Left lung (tissue), 10 donors: Measurements from ENCODE around the gene CFAP52. TPM values are rescaled to one million over a fixed set of nuclear protein-coding genes. Genes with fewer than 3 reads are reported as not detected.
A peak's percentile ranks its signal among the peaks of the same experiment; 100 is the strongest.

Source experiments
- ATAC-seq: fragments of 200-7000 bp; cut with Tn5 transposase; one replicate; pipeline ENCODE4 v1.9.1; 2020; ENCODE audit warnings: moderate library complexity
- DNase-seq, 4 donors: peaks; one replicate each; pipeline ENCODE4 v3.0.0-alpha.2; 2013 to 2020
- H3K27ac ChIP-seq, 2 donors: fragments of 200-600 bp; sonication (generic) in 1 of 2; one replicate each; pipeline versions ENCODE4 v1.5.0 to v1.8.0; 2020 to 2021
- H3K27me3 ChIP-seq, 2 donors: fragments of 200-600 bp; sonication (generic) in 1 of 2; one replicate each; pipeline versions ENCODE4 v1.5.0 to v1.8.0; 2020 to 2021
- H3K36me3 ChIP-seq, 2 donors: fragments of 200-600 bp; sonication (generic) in 1 of 2; one replicate each; pipeline versions ENCODE4 v1.5.0 to v1.8.0; 2020 to 2021
- H3K4me1 ChIP-seq, 2 donors: fragments of 200-600 bp; one replicate each; pipeline ENCODE4 v1.8.0; 2021
- H3K4me3 ChIP-seq, 2 donors: fragments of 200-600 bp; sonication (generic) in 1 of 2; one replicate each; pipeline versions ENCODE4 v1.5.0 to v1.8.0; 2020 to 2021; ENCODE audit warnings: mild to moderate bottlenecking in 1 of 2
- H3K9me3 ChIP-seq, 2 donors: fragments of 200-600 bp; sonication (generic) in 1 of 2; one replicate each; pipeline versions ENCODE4 v1.5.0 to v1.8.0; 2020 to 2021
- intact Hi-C, 2 donors: fragments of 100-400 bp; cut with DNase I; formaldehyde crosslinking; loops; one replicate each; pipeline versions ENCODE4 v1.11.2 to v1.14.2; 2022
- polyA plus RNA-seq, 6 donors: library from polyadenylated mRNA; unstranded; fragments of 120-200 nt; gene quantifications; one replicate each; pipeline ENCODE4 v1.2.1, GENCODE V29; 2013; ENCODE audit not compliant: insufficient read length in 6 of 6
- total RNA-seq, 2 donors: library from RNA; stranded (reverse); fragmentation: NEBNext Ultra II Directional; extraction: Animal tissue kit (Norgen Biotek cat#: 25700); gene quantifications; one replicate each; pipeline ENCODE4 v1.2.1, GENCODE V29; 2021
- TF ChIP-seq, protein P1 (sequence below), 2 donors: fragments of 200-600 bp; sonication (generic) in 1 of 2; IDR thresholded peaks; one replicate each; pipeline versions ENCODE4 v1.5.0 to v1.8.0; 2021; ENCODE audit warnings: antibody characterized with exemption in 2 of 2
- donor health status: DM: no; HTN: yes; CAD: no.
- donor health status: DM: no; HTN: no; CAD: no.

CFAP52 gene
- total and polyA plus RNA-seq, 8 donors, result 1.6 to 10.8 (median 5.3) TPM; not detected in 1

DNA sequence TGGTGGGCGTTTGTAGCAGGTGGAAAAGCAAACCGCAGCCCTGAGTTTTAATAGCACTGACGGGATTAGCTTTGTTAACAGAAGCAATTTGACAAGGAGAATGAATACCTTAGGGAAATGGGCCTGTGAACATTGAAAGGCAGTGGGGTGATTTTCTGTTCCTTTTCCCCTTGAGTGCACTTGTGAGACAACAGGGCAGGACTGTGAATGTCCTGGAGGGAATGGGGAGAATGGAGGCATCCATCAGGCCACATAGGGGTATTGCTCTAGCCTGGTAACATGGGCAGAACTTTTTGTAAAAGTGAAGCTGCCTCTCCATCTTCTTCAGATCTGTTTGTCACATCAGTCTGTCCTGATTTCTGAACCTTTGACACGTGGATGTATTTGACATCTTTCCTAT is 95.1 kb downstream of the CFAP52 start:
- Histone ChIP-seq H3K27ac (no peak overlapping the region), H3K27me3 (no peaks in the 10 kb centered on the region), H3K36me3 (no peaks in the 10 kb centered on the region), H3K4me1 (no peaks in the 10 kb centered on the region), H3K9me3 (no peaks in the 10 kb centered on the region), H3K4me3 (no peak overlapping the region)
- no peak for DNase-seq
- TF ChIP-seq, protein P1, sequence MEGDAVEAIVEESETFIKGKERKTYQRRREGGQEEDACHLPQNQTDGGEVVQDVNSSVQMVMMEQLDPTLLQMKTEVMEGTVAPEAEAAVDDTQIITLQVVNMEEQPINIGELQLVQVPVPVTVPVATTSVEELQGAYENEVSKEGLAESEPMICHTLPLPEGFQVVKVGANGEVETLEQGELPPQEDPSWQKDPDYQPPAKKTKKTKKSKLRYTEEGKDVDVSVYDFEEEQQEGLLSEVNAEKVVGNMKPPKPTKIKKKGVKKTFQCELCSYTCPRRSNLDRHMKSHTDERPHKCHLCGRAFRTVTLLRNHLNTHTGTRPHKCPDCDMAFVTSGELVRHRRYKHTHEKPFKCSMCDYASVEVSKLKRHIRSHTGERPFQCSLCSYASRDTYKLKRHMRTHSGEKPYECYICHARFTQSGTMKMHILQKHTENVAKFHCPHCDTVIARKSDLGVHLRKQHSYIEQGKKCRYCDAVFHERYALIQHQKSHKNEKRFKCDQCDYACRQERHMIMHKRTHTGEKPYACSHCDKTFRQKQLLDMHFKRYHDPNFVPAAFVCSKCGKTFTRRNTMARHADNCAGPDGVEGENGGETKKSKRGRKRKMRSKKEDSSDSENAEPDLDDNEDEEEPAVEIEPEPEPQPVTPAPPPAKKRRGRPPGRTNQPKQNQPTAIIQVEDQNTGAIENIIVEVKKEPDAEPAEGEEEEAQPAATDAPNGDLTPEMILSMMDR (IDR thresholded peaks at IDR 0.05), result no peak
- no peak for ATAC-seq
- intact Hi-C loops, result no loop called here

DNA sequence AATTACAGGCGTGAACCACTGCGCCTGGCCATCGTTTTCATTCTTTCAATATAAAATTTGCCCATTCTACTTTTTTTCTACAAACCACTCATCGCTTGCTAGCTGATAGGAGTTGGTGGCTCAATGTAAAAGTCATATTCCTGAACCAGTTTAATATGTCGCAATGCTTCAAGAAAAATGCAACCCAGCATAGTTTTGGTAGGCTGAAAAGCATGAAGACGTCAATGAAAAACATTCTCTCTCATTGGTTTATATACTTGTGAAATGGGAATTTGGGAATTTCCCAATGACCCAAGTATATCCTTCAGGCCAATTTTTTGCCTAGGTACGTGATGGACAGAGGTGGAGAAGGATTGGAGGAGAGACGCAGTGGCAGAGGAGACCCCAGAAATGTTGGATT is 95.8 kb downstream of the CFAP52 start:
- no peak overlapping the region for H3K4me3 ChIP-seq
- H3K36me3 ChIP-seq, result no peaks in the 10 kb centered on the region
- ATAC-seq (no peak), DNase-seq (no peak)
- intact Hi-C loops, result no loop called here
- no peak overlapping the region for H3K27ac ChIP-seq
- no peaks in the 10 kb centered on the region for H3K4me1 ChIP-seq
- TF ChIP-seq, protein P1 (IDR thresholded peaks at IDR 0.05), result no peak
- no peaks in the 10 kb centered on the region for H3K27me3 ChIP-seq
- H3K9me3 ChIP-seq, result no peaks in the 10 kb centered on the region

DNA sequence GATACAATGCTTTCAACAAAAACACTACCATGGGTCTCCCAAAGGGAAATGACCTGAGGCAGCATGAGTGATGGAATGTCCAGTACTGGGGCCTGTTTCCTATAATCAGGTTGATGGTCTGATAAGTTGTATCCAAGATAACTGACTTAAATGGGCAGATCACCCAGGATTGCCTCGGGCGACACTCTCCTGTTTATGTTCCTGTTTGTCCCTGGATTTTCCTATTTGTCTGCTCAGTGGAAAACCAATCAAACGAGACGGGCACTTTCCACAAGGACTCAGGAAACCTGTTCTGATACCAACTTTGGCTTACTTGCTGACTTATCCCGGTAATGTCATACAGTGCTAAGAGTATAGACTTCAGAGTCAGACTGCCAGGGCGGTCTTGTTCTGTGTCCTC is 96.2 kb downstream of the CFAP52 start:
- H3K27ac ChIP-seq, result no peak overlapping the region
- H3K4me1 ChIP-seq, result no peaks in the 10 kb centered on the region
- H3K9me3 ChIP-seq, result no peaks in the 10 kb centered on the region
- no peaks in the 10 kb centered on the region for H3K27me3 ChIP-seq
- intact Hi-C loops, result no loop called here
- no peak for ATAC-seq
- H3K36me3 ChIP-seq, result no peaks in the 10 kb centered on the region
- TF ChIP-seq, protein P1 (IDR thresholded peaks at IDR 0.05), result no peak
- no peak overlapping the region for H3K4me3 ChIP-seq
- DNase-seq, result no peak

DNA sequence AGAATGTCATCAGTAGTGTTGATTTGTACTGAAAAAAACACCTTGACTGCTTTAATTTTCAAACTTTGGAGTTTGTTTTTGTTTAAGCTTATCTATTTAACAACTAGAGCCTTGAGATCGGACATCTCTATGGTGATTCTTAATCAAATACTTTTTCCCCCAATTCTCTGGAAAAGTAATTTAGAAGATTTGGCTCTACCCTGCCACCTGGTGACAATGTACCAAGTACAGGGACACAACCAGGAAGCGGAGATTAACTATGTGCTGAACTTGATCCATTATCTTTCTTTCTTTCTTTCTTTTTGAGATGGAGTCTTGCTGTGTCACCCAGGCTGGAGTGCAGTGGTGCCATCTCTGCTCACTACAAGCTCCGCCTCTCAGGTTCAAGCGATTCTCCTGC is 99.6 kb downstream of the CFAP52 start:
- peak in 1 of 4 donors; percentile 10 for DNase-seq
- Histone ChIP-seq H3K27me3 (no peaks in the 10 kb centered on the region), H3K4me3 (no peak overlapping the region), H3K27ac (no peak overlapping the region), H3K9me3 (peaks cover 0 to 12% of the 10 kb centered on the region in 2 donors), H3K4me1 (no peaks in the 10 kb centered on the region), H3K36me3 (no peaks in the 10 kb centered on the region)
- TF ChIP-seq, protein P1 (IDR thresholded peaks at IDR 0.05), result no peak
- intact Hi-C loops, result no loop called here
- peak; percentile 40 for ATAC-seq

DNA sequence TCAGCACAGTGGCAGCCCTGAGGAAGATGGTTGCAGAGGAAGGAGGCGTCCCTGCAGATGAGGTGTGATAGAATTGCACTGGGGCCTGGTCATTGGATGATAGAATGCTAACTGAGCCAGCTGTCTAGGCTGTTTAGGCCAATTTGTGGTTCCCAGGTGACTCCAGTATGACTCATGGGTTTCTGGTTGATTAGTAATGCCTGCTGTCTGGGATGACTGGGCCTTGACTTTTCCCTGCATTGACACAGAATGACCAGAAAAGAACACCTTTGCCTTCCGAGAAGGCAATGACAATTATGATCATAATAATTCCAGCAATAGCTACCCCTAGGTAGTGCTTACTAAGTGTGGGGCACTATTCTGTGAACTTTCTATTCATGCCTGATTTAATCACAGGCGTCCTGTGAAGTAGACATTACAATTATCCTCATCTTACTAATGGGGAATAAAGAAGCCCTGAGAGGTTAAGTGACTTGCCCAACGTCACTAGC is 100.4 kb downstream of the CFAP52 start:
- TF ChIP-seq, protein P1 (IDR thresholded peaks at IDR 0.05), result no peak
- Histone ChIP-seq H3K27ac (no peak overlapping the region), H3K36me3 (no peaks in the 10 kb centered on the region), H3K9me3 (peaks cover 0 to 12% of the 10 kb centered on the region in 2 donors), H3K4me3 (no peak overlapping the region), H3K27me3 (no peaks in the 10 kb centered on the region), H3K4me1 (no peaks in the 10 kb centered on the region)
- ATAC-seq, result peak; percentile 47
- DNase-seq, result no peak
- intact Hi-C loops, result no loop called here
